Ovary (tissue), 9 donors: ENCODE data around the gene SPPL3. TPM values are rescaled to one million over a fixed set of nuclear protein-coding genes. Genes with fewer than 3 reads are reported as not detected.

Experiments used
- DNase-seq, 5 donors: peaks; one replicate each; pipeline ENCODE4 v3.0.0-alpha.2; 2019 to 2020
- H3K27ac ChIP-seq, 2 donors: fragments of 200-600 bp; one replicate each; pipeline versions ENCODE4 v1.5.1 to v1.8.0; 2019 to 2022
- H3K27me3 ChIP-seq: fragments of 200-600 bp; one replicate; pipeline ENCODE4 v1.8.0; 2022
- H3K36me3 ChIP-seq: fragments of 200-600 bp; sonication (generic); one replicate; pipeline ENCODE4 v1.5.1; 2019
- H3K4me1 ChIP-seq: one replicate; pipeline ENCODE4 v1.8.1; 2013; ENCODE audit warnings: mild to moderate bottlenecking, moderate library complexity; ENCODE audit not compliant: insufficient read depth
- H3K4me3 ChIP-seq: fragments of 200-600 bp; sonication (generic); one replicate; pipeline ENCODE4 v1.5.1; 2017
- H3K9me3 ChIP-seq, 2 donors: fragments of 200-600 bp in 1 of 2; sonication (generic) in 1 of 2; one replicate each; pipeline versions ENCODE4 v1.5.1 to v1.8.1; 2013 to 2019; ENCODE audit warnings: mild to moderate bottlenecking in 1 of 2, moderate library complexity in 1 of 2
- CTCF ChIP-seq, 3 donors: fragments of 450-650 bp in 2 of 3; fragments of 200-600 bp in 1 of 3; IDR thresholded peaks; one replicate each; pipeline versions ENCODE4 v1.5.1 to v1.8.0; 2016 to 2022; ENCODE audit warnings: antibody characterized with exemption in 3 of 3, mild to moderate bottlenecking in 1 of 3
- EP300 ChIP-seq: sonication (generic); formaldehyde crosslinking; IDR thresholded peaks from one replicate; pipeline ENCODE4 v1.6.1; 2017; ENCODE audit warnings: antibody characterized with exemption
- POLR2A ChIP-seq: fragments of 450-650 bp; IDR thresholded peaks from one replicate; pipeline ENCODE4 v1.6.1; 2017; ENCODE audit warnings: antibody characterized with exemption, mild to moderate bottlenecking, moderate library complexity
- WGBS, 3 donors: extraction: QIAGEN DNeasy Blood & Tissue Kit in 1 of 3; methylation state at CpG; one replicate each; pipeline versions ENCODE4 v1.1.5 to v1.1.7; 2013 to 2017; 5-methylcytosine and 5-hydroxymethylcytosine counted together
- intact Hi-C, 4 donors: fragments of 100-400 bp; cut with DNase I; formaldehyde crosslinking; loops; one replicate each; pipeline versions ENCODE4 v1.11.0 to v1.15.1; 2022 to 2023
- polyA plus RNA-seq, 2 donors: library from polyadenylated mRNA; stranded (reverse); fragments of 200-250 nt in 1 of 2; fragments of 350-450 nt in 1 of 2; fragmentation: Illumina TruSeq in 1 of 2; extraction: RNeasy Lipid Tissue Mini Kit (QIAGEN cat#74804) in 1 of 2; gene quantifications; one replicate each; pipeline ENCODE4 v1.2.3, GENCODE V29; 2013 to 2014
- total RNA-seq, 7 donors: library from RNA; depleted of rRNA in 2 of 7; stranded (reverse); fragments of >200 nt in 2 of 7; fragmentation: NEBNext Ultra II Directional in 3 of 7; extraction: Animal tissue kit (Norgen Biotek cat#: 25700) in 3 of 7; gene quantifications; one replicate each; pipeline versions ENCODE4 v1.1.0 to v1.2.4, GENCODE V29; 2016 to 2023
- donor health status: DM: no; HTN: no; CAD: no; lungs with moderate emphysema.
- donor health status: DM: no; HTN: no; CAD: no.
- donor health status: Bipolar disorder and iron deficiency.
- donor health status: DM: yes; HTN: yes; CAD: no.
- donor health status: DM: no; HTN: no; CAD: no.
- donor health status: DM: yes; HTN: yes; CAD: no.

Gene SPPL3
- total and polyA plus RNA-seq, 9 donors, result 24.2 to 87.4 (median 51.9) TPM

- Histone ChIP-seq H3K27me3 (no peaks in the 10 kb centered on the region), H3K9me3 (no peaks in the 10 kb centered on the region), H3K36me3 (no peaks in the 10 kb centered on the region), H3K4me1 (no peaks in the 10 kb centered on the region), H3K27ac (no peak overlapping the region), H3K4me3 (no peak overlapping the region)
- no peak for DNase-seq
- intact Hi-C loops, result no loop called here
- TF ChIP-seq POLR2A (no peak), CTCF (IDR thresholded peaks at IDR 0.05) (no peak), EP300 (no peak)
- WGBS, 3 donors, result 92 to 96% (median 94%) methylated on average over 2 of the region's 2 CpGs
Observed at GRCh38 chr12:120801146-120801545, 103.0 kb downstream of the SPPL3 start.

GRCh38 chr12:120800665-120801064 lies 103.5 kb downstream of the SPPL3 start:
- intact Hi-C loops, result no loop called here
- Histone ChIP-seq H3K9me3 (no peaks in the 10 kb centered on the region), H3K4me3 (no peak overlapping the region), H3K36me3 (no peaks in the 10 kb centered on the region), H3K27me3 (no peaks in the 10 kb centered on the region), H3K4me1 (no peaks in the 10 kb centered on the region), H3K27ac (no peak overlapping the region)
- DNase-seq, result no peak
- TF ChIP-seq POLR2A (no peak), EP300 (no peak), CTCF (IDR thresholded peaks at IDR 0.05) (no peak)

- 78 to 95% (median 92%) methylated on average over 3 of the region's 3 CpGs for WGBS, 3 donors
- intact Hi-C loops, result no loop called here
- Histone ChIP-seq H3K27me3 (no peaks in the 10 kb centered on the region), H3K4me1 (no peaks in the 10 kb centered on the region), H3K4me3 (no peak overlapping the region), H3K27ac (no peak overlapping the region), H3K9me3 (no peaks in the 10 kb centered on the region), H3K36me3 (no peaks in the 10 kb centered on the region)
- TF ChIP-seq EP300, result no peak
- no peak for TF ChIP-seq POLR2A
- TF ChIP-seq CTCF (IDR thresholded peaks at IDR 0.05), result no peak
- no peak for DNase-seq
Observed at GRCh38 chr12:120799243-120800045, 104.7 kb downstream of the SPPL3 start.

DNA sequence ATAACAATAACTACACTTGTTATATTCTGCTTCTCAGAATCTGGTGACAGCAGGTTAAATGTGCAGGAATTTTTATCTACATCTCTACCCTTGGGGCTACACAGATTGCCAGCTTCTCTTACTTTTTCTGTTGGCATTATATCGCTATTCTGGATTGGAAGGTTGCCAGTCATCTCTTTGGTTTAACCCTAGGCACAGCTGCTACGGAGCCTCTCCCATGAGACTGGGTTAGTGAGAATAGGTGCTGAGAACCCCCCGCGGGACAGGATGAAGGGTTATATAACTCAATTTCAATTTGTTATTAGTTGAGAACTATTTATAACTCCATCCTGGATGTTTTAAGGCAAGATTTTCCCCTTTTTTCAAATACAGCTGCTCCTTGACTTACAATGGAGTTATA lies 105.5 kb downstream of the SPPL3 start:
- intact Hi-C loops, result no loop called here
- no peak for DNase-seq
- Histone ChIP-seq H3K27me3 (no peaks in the 10 kb centered on the region), H3K4me1 (no peaks in the 10 kb centered on the region), H3K27ac (no peak overlapping the region), H3K9me3 (no peaks in the 10 kb centered on the region), H3K4me3 (no peak overlapping the region), H3K36me3 (no peaks in the 10 kb centered on the region)
- TF ChIP-seq POLR2A, result no peak
- no peak for TF ChIP-seq CTCF (IDR thresholded peaks at IDR 0.05)
- TF ChIP-seq EP300, result no peak
- 73 to 87% (median 83%) methylated on average over 4 of the region's 4 CpGs for WGBS, 3 donors
